NCI-H82 treated with DMSO at 0.1 percent for 48 hours (cell line): Measurements from ENCODE around the gene TMEM254.
"Not testable (repeated sequence)": the region's sequence is repeated elsewhere in the genome, so short reads cannot be mapped to it uniquely, and the experiment has no call there.

ENCODE experiments used
- DNase-seq: peaks from one replicate; lab custom pipeline; 2025; ENCODE audit not compliant: unreplicated experiment; lab: John Stamatoyannopoulos, UW

Gene TMEM254, protein sequence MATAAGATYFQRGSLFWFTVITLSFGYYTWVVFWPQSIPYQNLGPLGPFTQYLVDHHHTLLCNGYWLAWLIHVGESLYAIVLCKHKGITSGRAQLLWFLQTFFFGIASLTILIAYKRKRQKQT

GRCh38 chr10:80078448-80079311 is at the start of gene TMEM254:
Gene TMEM254, plus strand, starts transcription at chr10:80078665. Its CDS starts 35 bp downstream, at chr10:80078700.
- peak; percentile 73 for DNase-seq

GRCh38 chr10:80029205-80029604 is 49.3 kb upstream of the TMEM254 start:
- not testable (repeated sequence) for DNase-seq

GRCh38 chr10:80029865-80030264 is 48.6 kb upstream of the TMEM254 start:
- DNase-seq: not testable (repeated sequence)

GRCh38 chr10:80032503-80032902 is 46.0 kb upstream of the TMEM254 start:
- DNase-seq: no peak

DNA sequence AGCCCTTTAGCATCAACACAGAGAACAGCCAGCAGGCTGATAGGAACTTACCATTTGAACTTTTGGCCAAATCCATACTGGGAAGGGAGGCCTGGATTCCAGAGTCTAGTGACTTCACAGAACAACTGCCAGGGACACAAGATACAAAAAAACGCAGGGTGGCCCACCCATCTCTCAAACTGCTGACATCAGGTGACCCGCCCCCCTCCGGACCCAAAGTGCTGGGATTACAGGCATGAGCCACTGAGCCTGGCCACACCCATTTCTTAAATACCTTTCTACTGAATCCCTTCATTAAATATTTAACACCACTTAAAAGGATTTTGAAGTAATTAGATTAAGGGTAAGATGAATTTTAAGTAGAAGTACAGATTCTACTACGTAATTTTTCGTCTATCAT is 43.7 kb upstream of the TMEM254 start:
- DNase-seq: peak; percentile 57

- DNase-seq: not testable (repeated sequence)
These were observed 43.0 kb upstream of the TMEM254 start for GRCh38 chr10:80035430-80035829.

DNA sequence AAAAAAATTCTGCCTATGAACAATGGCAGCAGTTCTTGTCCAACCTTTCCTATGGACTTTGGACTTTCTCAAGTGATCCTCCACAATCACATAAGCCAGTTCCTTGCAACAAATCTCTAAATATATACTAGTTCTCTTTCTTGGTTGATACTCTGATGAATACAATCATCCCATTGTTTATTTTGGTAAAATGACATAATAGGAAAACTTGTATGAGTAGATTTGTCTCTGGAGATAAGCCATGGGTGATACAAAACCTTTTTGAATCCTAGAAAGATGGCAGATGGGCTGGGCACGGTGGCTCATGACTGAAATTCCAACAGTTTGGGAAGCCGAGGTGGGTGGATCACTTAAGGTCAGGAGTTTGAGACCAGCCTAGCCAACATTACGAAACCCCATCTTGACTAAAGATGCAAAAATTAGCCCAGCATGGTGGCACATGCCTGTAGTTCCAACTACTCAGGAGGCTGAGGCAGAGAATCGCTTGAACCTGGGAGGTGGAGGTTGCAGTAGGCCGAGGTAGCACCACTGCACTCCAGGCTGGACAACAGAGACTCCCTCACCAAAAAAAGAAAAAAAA is 41.5 kb upstream of the TMEM254 start:
- DNase-seq: not testable (repeated sequence)

DNA sequence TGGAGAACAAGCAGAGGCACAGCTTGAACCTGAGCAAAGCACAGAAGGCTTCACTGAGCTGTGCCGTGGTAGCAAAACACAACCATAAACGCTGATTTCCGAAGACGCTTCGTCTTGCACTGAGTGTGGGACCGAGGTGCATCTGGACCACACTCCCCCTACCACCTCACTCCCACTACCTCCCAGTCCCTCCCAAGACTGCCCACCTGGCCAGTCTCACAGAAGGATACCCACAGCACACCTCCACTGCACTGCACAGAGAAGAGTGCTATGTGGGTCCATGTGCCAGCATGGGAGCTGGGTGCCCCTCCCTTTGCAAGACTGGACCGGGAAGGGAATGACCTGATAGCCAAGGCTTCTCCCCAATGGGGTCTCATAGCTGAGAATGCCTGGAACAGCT is 40.2 kb upstream of the TMEM254 start:
- not testable (repeated sequence) for DNase-seq

- no peak for DNase-seq
These were observed 37.3 kb upstream of the TMEM254 start for GRCh38 chr10:80041162-80041561.

- DNase-seq: peak; percentile 34
These were observed 33.5 kb upstream of the TMEM254 start for GRCh38 chr10:80044935-80045334.

DNA sequence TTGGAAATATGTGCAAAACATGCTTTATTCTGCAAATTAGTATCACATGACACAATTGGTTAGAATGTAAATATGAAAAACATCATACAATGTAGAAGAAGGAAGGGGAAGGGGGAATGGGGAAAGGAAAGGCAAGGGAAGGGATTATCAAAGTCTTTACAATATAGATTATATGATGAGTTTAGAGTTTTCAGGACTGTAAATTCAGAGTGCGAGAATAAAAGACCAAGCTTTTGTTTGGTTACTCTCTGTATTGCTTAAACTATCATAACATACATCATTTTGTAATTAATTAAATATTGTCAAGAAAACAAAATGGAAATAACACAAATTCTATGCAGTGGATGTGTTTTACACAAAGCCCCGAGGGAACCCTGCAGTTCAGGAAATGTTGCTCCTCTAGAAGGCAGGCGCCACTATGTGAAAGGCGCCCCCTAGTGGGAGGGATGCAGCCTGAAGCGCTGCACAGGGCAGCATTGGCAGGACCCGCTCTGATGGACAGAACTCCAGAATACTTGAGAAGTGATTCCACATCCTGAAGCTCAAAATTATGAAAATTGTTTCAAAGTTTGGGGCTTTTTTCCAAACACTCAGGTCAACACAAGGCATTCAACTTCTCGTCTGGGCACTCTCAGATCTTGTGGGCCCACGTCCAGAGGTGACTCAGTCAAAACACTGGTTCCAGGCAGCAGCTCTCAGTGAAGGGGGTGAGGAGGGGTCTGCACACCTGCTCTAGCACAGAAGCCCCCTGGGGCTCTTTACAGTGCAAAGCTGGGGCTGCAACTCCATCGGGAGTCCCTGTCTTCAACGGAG is 31.6 kb upstream of the TMEM254 start:
- no peak for DNase-seq

- no peak for DNase-seq
These were observed 27.7 kb upstream of the TMEM254 start for GRCh38 chr10:80050752-80051151.

GRCh38 chr10:80051993-80052392 is 26.5 kb upstream of the TMEM254 start:
- no peak for DNase-seq

- no peak for DNase-seq
These were observed 22.7 kb upstream of the TMEM254 start for GRCh38 chr10:80055760-80056159.

GRCh38 chr10:80057171-80057570 is 21.3 kb upstream of the TMEM254 start:
- DNase-seq: no peak

GRCh38 chr10:80064120-80064886 is 14.2 kb upstream of the TMEM254 start:
- DNase-seq: no peak

DNA sequence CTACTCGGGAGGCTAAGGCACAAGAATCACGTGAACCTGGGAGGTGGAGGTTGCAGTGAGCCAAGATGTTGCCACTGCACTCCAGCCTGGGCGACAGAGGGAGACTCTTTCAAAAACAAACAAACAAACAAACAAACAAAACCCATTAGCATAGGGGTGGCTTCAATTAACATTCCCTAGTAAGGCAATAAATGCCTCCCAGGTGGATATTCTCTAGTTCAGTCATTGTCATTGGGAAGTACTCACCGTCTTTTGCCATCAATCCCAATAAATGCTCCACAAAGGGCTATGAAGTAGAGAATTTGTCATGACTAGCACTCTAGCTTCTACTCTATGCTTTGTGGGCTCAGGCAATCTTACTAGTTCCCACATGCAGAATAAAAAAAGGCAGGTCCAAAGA is 11.7 kb upstream of the TMEM254 start:
- no peak for DNase-seq

DNA sequence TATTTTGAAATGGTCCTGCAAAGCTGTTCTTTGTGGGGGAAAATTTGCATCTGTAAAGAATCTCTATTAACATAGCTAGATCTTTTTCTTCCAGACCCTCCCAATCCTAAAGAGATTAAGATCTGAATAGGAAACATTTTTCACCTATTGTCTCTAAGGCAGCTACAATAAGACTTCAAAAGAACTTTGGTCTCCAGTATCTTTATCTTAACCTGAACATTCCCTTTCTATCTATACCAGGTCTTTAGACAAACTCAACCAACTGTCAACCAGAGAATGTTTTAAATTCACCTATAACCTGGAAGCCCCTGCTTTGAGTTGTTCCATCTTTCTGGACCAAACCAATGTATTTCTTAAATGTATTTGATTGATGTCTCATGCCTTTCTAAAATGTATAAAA is 10.6 kb upstream of the TMEM254 start:
- DNase-seq: not testable (repeated sequence)

GRCh38 chr10:80068270-80068669 is 10.2 kb upstream of the TMEM254 start:
- DNase-seq: no peak

GRCh38 chr10:80070057-80070456 is 8.4 kb upstream of the TMEM254 start:
- no peak for DNase-seq

- no peak for DNase-seq
These were observed 5.9 kb upstream of the TMEM254 start for GRCh38 chr10:80072584-80072983.
